HepG2 (cell line): ENCODE measurements around the gene RNF114. TPM values are rescaled to one million over a fixed set of nuclear protein-coding genes. Genes with fewer than 3 reads are reported as not detected.

Experiments used
- ATAD3A ChIP-seq: sonication (generic); formaldehyde crosslinking; IDR thresholded peaks from 2 replicates; pipeline ENCODE4 v1.4.0; 2020; ENCODE audit warnings: missing genetic modification reagents
- ATF4 ChIP-seq, 2 experiments: fragments of 450-650 bp in 1 of 2; sonication (generic) in 1 of 2; formaldehyde crosslinking; IDR thresholded peaks; 2 replicates each; pipeline versions ENCODE4 v1.5.0 to v1.8.0; 2020 to 2022; ENCODE audit warnings: mild to moderate bottlenecking in 1 of 2, missing genetic modification reagents in 1 of 2
- DZIP1 ChIP-seq: sonication (generic); formaldehyde crosslinking; IDR thresholded peaks from 2 replicates; pipeline ENCODE4 v1.5.0; 2020; ENCODE audit warnings: mild to moderate bottlenecking, missing genetic modification reagents
- HOXD1 ChIP-seq: sonication (generic); formaldehyde crosslinking; IDR thresholded peaks from 2 replicates; pipeline ENCODE4 v1.5.0; 2020; ENCODE audit warnings: missing genetic modification reagents
- MAZ ChIP-seq, 2 experiments: sonication (generic) in 1 of 2; formaldehyde crosslinking in 1 of 2; IDR thresholded peaks; 2 replicates each; pipeline versions ENCODE4 v1.5.0 to v1.6.1; 2012 to 2020; ENCODE audit warnings: low read depth in 2 of 2, mild to moderate bottlenecking in 2 of 2, borderline replicate concordance in 1 of 2, improper control_type of control experiment in 1 of 2, low read length in 1 of 2, missing genetic modification reagents in 1 of 2, moderate library complexity in 1 of 2
- NFYC ChIP-seq: IDR thresholded peaks from 2 replicates; pipeline ENCODE4 v1.6.1; 2016; ENCODE audit warnings: missing genetic modification reagents, missing compliant biosample characterization
- RBFOX2 ChIP-seq: fragments of 200-400 bp; formaldehyde crosslinking; IDR thresholded peaks from 2 replicates; pipeline ENCODE4 v1.6.1; 2017; ENCODE audit warnings: low read depth, mild to moderate bottlenecking, low read length
- REXO4 ChIP-seq: sonication (generic); formaldehyde crosslinking; IDR thresholded peaks from 2 replicates; pipeline ENCODE4 v1.8.0; 2022; ENCODE audit warnings: missing genetic modification reagents, mild to moderate bottlenecking, borderline replicate concordance
- SMAD3 ChIP-seq: sonication (generic); formaldehyde crosslinking; IDR thresholded peaks from 2 replicates; pipeline ENCODE4 v1.4.0; 2020; ENCODE audit warnings: missing genetic modification reagents
- SRSF9 ChIP-seq: fragments of 200-400 bp; formaldehyde crosslinking; IDR thresholded peaks from 2 replicates; pipeline ENCODE4 v1.6.1; 2018; ENCODE audit warnings: borderline replicate concordance, mild to moderate bottlenecking, low read depth, low read length; ENCODE audit not compliant: insufficient read depth, poor library complexity, severe bottlenecking
- SYNCRIP ChIP-seq: fragments of 200-400 bp; formaldehyde crosslinking; IDR thresholded peaks from 2 replicates; pipeline ENCODE4 v1.6.1; 2018; ENCODE audit warnings: mild to moderate bottlenecking, low read depth, low read length; ENCODE audit not compliant: insufficient read depth
- TAF15 ChIP-seq: fragments of 200-400 bp; formaldehyde crosslinking; IDR thresholded peaks from one replicate; pipeline ENCODE4 v1.6.1; 2018; ENCODE audit warnings: mild to moderate bottlenecking, low read depth, low read length; ENCODE audit not compliant: poor library complexity, severe bottlenecking
- ZKSCAN5 ChIP-seq: sonication (generic); formaldehyde crosslinking; IDR thresholded peaks from 2 replicates; pipeline ENCODE4 v1.5.1; 2020; ENCODE audit warnings: mild to moderate bottlenecking, missing genetic modification reagents
- ZKSCAN8 ChIP-seq: IDR thresholded peaks from 2 replicates; pipeline ENCODE4 v1.6.1; 2016; ENCODE audit warnings: borderline replicate concordance, missing genetic modification reagents, missing compliant biosample characterization
- ZNF274 ChIP-seq: sonication (generic); formaldehyde crosslinking; IDR thresholded peaks from 2 replicates; pipeline ENCODE4 v1.5.1; 2020; ENCODE audit warnings: mild to moderate bottlenecking, missing genetic modification reagents
- ZNF33B ChIP-seq: sonication (generic); formaldehyde crosslinking; IDR thresholded peaks from 2 replicates; pipeline ENCODE4 v1.5.1; 2020; ENCODE audit warnings: mild to moderate bottlenecking, missing genetic modification reagents
- ZNF367 ChIP-seq: sonication (generic); formaldehyde crosslinking; IDR thresholded peaks from 2 replicates; pipeline ENCODE4 v1.4.0; 2020; ENCODE audit warnings: missing genetic modification reagents, borderline replicate concordance
- ZNF460 ChIP-seq: sonication (generic); formaldehyde crosslinking; IDR thresholded peaks from 2 replicates; pipeline ENCODE4 v1.5.1; 2020; ENCODE audit warnings: missing genetic modification reagents, mild to moderate bottlenecking, borderline replicate concordance
- ZNF713 ChIP-seq: sonication (generic); formaldehyde crosslinking; IDR thresholded peaks from 2 replicates; pipeline ENCODE4 v1.4.0; 2020; ENCODE audit warnings: mild to moderate bottlenecking, missing genetic modification reagents
- ZNF788 ChIP-seq: sonication (generic); formaldehyde crosslinking; IDR thresholded peaks from 2 replicates; pipeline ENCODE4 v1.5.0; 2020; ENCODE audit warnings: mild to moderate bottlenecking, missing genetic modification reagents, borderline replicate concordance
- polyA plus RNA-seq, 8 experiments: library from polyadenylated mRNA; depleted of rRNA in 3 of 8; stranded (reverse) in 7 of 8; unstranded in 1 of 8; fragments of >200 nt; fragmentation: Illumina TruSeq in 4 of 8; extraction: Trizol in 4 of 8; gene quantifications; 2 replicates each; pipeline versions ENCODE4 v1.2.1 to v1.2.3, GENCODE V29; 2011 to 2016; ENCODE audit warnings: low read depth in 4 of 8, missing spikeins in 1 of 8, mixed read lengths in 1 of 8; ENCODE audit not compliant: insufficient read depth in 1 of 8
- total RNA-seq, 5 experiments: library from RNA; depleted of rRNA; stranded (reverse); fragments of >200 nt; fragmentation: Illumina TruSeq; extraction: Trizol; gene quantifications; 2 replicates each; pipeline ENCODE4 v1.2.3, GENCODE V29; 2016; ENCODE audit warnings: low read depth in 1 of 5
- TF ChIP-seq, protein P1 (sequence below): sonication (generic); formaldehyde crosslinking; IDR thresholded peaks from 2 replicates; pipeline ENCODE4 v1.9.0; 2021; ENCODE audit warnings: missing genetic modification reagents, mild to moderate bottlenecking, borderline replicate concordance

The RNF114 gene
- total and polyA plus RNA-seq, 2 of the 13 experiments (the other 11 are each of a cell fraction or from before 2014, with no cell fraction given) = 119 to 126 TPM

DNA sequence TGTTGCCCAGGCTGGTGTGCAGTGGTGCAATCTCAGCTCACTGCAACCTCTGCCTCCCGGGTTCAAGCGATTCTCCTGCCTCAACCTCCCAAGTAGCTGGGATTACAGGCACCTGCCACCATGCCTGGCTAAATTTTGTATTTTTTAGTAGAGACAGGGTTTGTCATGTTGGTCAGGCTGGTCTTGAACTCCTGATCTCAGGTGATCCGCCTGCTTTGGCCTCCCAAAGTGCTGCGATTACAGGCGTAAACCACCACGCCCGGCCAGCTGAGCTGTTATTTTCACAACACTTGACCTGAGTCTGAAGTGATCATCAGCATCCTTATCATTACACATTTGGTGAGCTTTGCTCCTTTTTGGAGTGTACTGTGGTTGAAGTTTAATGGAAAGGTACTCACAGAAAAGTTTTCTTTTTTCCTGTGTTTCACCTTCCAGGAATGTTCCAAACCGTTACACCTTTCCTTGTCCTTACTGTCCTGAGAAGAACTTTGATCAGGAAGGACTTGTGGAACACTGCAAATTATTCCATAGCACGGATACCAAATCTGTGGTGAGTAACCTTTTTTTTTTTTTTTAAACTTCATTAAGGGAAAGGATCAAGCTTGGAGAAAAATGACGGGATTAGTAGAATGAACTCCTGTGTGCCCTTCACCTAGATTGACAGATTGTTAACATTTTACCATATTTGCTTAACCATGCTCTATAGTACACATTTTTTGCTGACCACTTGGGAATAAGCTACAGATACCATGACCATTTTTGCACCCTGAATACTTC, 9.7 kb downstream of the RNF114 start (continued):
- TF ChIP-seq ATAD3A (CRISPR knock-in tag) (no peak), DZIP1 (CRISPR knock-in tag) (no peak), ZNF713 (no peak), REXO4 (CRISPR knock-in tag) (no peak), MAZ (IDR thresholded peaks at IDR 0.05; ENCODE audit: borderline replicate concordance, low read depth, low read length) (no peak), MAZ (CRISPR knock-in tag; IDR thresholded peaks at IDR 0.05; ENCODE audit: low read depth) (no peak), ZNF788 (peak; percentile 86; the same call in 1 of the 2 replicates), ZKSCAN5 (CRISPR knock-in tag) (no peak), SYNCRIP (no peak), SMAD3 (no peak; the same call in 1 of the 2 replicates), HOXD1 (CRISPR knock-in tag) (0 out of 2 replicates have a peak, but pooled peaks have one; percentile 4), NFYC (CRISPR knock-in tag) (0 out of 2 replicates have a peak, but pooled peaks have one; percentile 27), ZNF367 (CRISPR knock-in tag) (no peak), TAF15 (no peak), ATF4 (CRISPR knock-in tag; IDR thresholded peaks at IDR 0.05) (no peak), RBFOX2 (0 out of 2 replicates have a peak, but pooled peaks have one; percentile 21), ZKSCAN8 (CRISPR knock-in tag) (peak; percentile 27; the same call in 1 of the 2 replicates), ZNF460 (CRISPR knock-in tag) (peak; percentile 100), SRSF9 (no peak), ZNF274 (CRISPR knock-in tag) (no peak), ZNF33B (CRISPR knock-in tag) (no peak)
- TF ChIP-seq, protein P1, sequence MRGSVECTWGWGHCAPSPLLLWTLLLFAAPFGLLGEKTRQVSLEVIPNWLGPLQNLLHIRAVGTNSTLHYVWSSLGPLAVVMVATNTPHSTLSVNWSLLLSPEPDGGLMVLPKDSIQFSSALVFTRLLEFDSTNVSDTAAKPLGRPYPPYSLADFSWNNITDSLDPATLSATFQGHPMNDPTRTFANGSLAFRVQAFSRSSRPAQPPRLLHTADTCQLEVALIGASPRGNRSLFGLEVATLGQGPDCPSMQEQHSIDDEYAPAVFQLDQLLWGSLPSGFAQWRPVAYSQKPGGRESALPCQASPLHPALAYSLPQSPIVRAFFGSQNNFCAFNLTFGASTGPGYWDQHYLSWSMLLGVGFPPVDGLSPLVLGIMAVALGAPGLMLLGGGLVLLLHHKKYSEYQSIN = no peak
